WTC11 (cell line): ENCODE measurements around the gene NDUFA12.

Experiments
- AFF4 ChIP-seq: sonication (generic); formaldehyde crosslinking; IDR thresholded peaks from 2 replicates; pipeline ENCODE4 v1.8.1; 2023; ENCODE audit warnings: mild to moderate bottlenecking, missing genetic modification reagents, borderline replicate concordance
- CBFB ChIP-seq: sonication (generic); formaldehyde crosslinking; IDR thresholded peaks from 2 replicates; pipeline ENCODE4 v1.8.1; 2022; ENCODE audit warnings: mild to moderate bottlenecking, low read depth, missing genetic modification reagents
- CTCF ChIP-seq: fragments of 200-600 bp; IDR thresholded peaks from 2 replicates; pipeline ENCODE4 v1.8.0; 2022; ENCODE audit warnings: antibody characterized with exemption
- ELF4 ChIP-seq: sonication (generic); formaldehyde crosslinking; IDR thresholded peaks from 2 replicates; pipeline ENCODE4 v1.8.1; 2022; ENCODE audit warnings: low read depth, mild to moderate bottlenecking, moderate library complexity, missing genetic modification reagents
- ESRRA ChIP-seq: sonication (generic); formaldehyde crosslinking; IDR thresholded peaks from 2 replicates; pipeline ENCODE4 v1.8.1; 2022; ENCODE audit warnings: mild to moderate bottlenecking, missing genetic modification reagents, borderline replicate concordance
- HMGXB4 ChIP-seq: sonication (generic); formaldehyde crosslinking; IDR thresholded peaks from 2 replicates; pipeline ENCODE4 v1.8.1; 2023; ENCODE audit warnings: mild to moderate bottlenecking, moderate library complexity, missing genetic modification reagents
- IRF1 ChIP-seq: sonication (generic); formaldehyde crosslinking; IDR thresholded peaks from 2 replicates; pipeline ENCODE4 v1.8.0; 2023; ENCODE audit warnings: missing genetic modification reagents
- JUN ChIP-seq: sonication (generic); formaldehyde crosslinking; IDR thresholded peaks from 2 replicates; pipeline ENCODE4 v1.8.0; 2023; ENCODE audit warnings: mild to moderate bottlenecking, missing genetic modification reagents
- SMAD3 ChIP-seq: sonication (generic); formaldehyde crosslinking; IDR thresholded peaks from 2 replicates; pipeline ENCODE4 v1.8.0; 2022; ENCODE audit warnings: missing genetic modification reagents, mild to moderate bottlenecking, borderline replicate concordance
- SP1 ChIP-seq: sonication (generic); formaldehyde crosslinking; conservative IDR thresholded peaks from 2 replicates; pipeline ENCODE4 v1.8.1; 2022; ENCODE audit warnings: missing genetic modification reagents
- USF2 ChIP-seq: sonication (generic); formaldehyde crosslinking; IDR thresholded peaks from 2 replicates; pipeline ENCODE4 v1.8.1; 2023; ENCODE audit warnings: mild to moderate bottlenecking, missing genetic modification reagents, moderate library complexity
- ZNF138 ChIP-seq: sonication (generic); formaldehyde crosslinking; conservative IDR thresholded peaks from 2 replicates; pipeline ENCODE4 v1.8.1; 2022; ENCODE audit warnings: mild to moderate bottlenecking, moderate library complexity, missing genetic modification reagents
- ZNF263 ChIP-seq: sonication (generic); formaldehyde crosslinking; IDR thresholded peaks from 2 replicates; pipeline ENCODE4 v1.8.1; 2022; ENCODE audit warnings: low read depth, mild to moderate bottlenecking, moderate library complexity, missing genetic modification reagents

- TF ChIP-seq USF2 (CRISPR knock-in tag) (no peak), ESRRA (no peak), CTCF (no peak), AFF4 (CRISPR knock-in tag) (no peak), SMAD3 (CRISPR knock-in tag) (no peak), SP1 (CRISPR knock-in tag) (no peak), ZNF263 (CRISPR knock-in tag) (no peak), IRF1 (CRISPR knock-in tag) (no peak), CBFB (CRISPR knock-in tag) (no peak), HMGXB4 (CRISPR knock-in tag) (no peak), ZNF138 (no peak), JUN (no peak), ELF4 (CRISPR knock-in tag) (no peak)
These were observed 22.9 kb downstream of the NDUFA12 start for GRCh38 chr12:94980577-94980976.
